Hindlimb muscle (tissue), 1 donor: ENCODE data around the gene COL9A2. TPM values are rescaled to one million over a fixed set of nuclear protein-coding genes. Genes with fewer than 3 reads are reported as not detected.

Source experiments
- DNase-seq: peaks from one replicate; pipeline ENCODE4 v3.0.0-alpha.2; 2013
- polyA plus RNA-seq: library from polyadenylated mRNA; unstranded; fragments of 120-200 nt; gene quantifications from one replicate; pipeline ENCODE4 v1.2.1, GENCODE V29; 2013; ENCODE audit not compliant: insufficient read length

Gene COL9A2
- polyA plus RNA-seq, 1 donor = 1.2 TPM

GRCh38 chr1:40301541-40302299 is 15.4 kb downstream of the COL9A2 start:
- DNase-seq = no peak

GRCh38 chr1:40301066-40301465 is 16.0 kb downstream of the COL9A2 start:
- no peak for DNase-seq

DNA sequence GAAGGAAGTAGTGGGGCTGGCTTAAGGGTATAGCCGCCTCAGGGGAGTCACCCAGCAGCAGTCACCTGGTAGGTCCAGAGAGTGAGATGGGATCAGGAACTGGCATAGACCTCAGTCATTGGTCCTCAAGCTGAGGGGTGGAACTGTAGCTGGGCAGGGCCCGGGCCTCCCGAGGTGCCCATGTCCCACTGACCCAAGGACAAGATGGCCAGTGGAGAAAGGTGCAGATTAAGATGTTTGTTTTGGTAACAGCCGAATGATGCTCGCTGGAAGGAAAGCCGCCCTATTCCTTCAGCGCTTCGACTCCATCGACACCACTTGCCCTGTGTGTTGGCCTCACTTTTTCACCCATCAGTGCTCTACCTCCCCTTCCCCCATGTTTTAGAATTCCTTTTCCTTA is 16.4 kb downstream of the COL9A2 start:
- DNase-seq = no peak

DNA sequence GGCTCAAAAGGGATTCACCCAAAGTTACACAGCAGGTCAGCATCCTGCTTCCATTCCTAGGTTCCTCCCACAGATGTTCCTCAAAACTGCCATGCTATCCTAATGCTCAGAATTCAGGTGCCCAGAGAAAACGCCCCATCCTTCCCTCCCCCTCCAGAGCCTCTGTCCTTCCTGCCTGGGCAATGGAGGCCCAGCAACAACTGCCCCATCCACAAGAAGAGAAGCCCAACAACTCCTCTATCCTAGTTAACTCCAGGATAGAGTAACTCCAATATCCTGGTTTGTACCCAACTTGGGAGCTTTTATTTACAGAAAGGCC is 16.9 kb downstream of the COL9A2 start:
- DNase-seq = no peak

GRCh38 chr1:40299366-40300248 is 17.5 kb downstream of the COL9A2 start:
- DNase-seq = no peak

GRCh38 chr1:40291293-40291692 is 25.8 kb downstream of the COL9A2 start:
- DNase-seq = no peak

- DNase-seq = no peak
Observed at GRCh38 chr1:40281853-40282252, 35.2 kb downstream of the COL9A2 start.

DNA sequence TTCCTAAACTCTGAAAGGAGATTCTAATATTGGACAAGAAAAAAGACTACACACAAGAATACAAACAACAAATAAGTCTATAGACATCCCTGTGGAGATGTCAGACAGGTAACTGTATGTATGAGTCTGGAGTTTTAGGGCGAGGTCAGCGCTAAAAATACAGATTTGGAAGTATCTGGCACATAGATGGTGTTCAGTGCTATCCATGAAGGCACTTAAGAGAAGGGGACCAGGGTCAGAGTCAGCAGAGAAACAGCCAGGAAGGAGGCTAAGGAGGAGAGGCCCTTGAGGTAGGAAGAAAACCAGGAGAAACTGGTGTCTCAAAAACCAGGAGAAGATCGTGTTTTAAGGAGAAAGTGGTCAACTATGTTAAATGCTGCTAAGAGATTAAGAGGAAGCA is 41.0 kb downstream of the COL9A2 start:
- no peak for DNase-seq

DNA sequence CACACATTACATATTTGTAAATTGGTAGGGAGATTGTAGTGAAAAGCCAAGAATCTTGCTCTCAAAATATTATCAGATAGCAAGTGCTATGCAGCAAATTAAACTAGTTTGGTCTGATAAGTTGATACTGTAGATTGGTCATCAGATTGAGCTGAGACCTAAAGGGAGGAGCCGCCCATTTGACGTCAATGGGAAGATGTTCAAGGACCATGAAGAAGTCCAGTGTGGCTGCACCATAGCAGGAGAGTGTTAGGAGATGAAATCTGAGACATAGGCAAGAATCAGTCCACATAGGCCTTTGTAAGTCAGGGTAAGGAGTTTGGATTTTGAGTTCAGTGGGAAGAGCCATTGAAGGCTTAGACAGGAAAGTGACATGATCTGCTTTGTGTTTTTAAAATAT is 42.8 kb downstream of the COL9A2 start:
- no peak for DNase-seq

- no peak for DNase-seq
Observed at GRCh38 chr1:40273547-40274166, 43.4 kb downstream of the COL9A2 start.

DNA sequence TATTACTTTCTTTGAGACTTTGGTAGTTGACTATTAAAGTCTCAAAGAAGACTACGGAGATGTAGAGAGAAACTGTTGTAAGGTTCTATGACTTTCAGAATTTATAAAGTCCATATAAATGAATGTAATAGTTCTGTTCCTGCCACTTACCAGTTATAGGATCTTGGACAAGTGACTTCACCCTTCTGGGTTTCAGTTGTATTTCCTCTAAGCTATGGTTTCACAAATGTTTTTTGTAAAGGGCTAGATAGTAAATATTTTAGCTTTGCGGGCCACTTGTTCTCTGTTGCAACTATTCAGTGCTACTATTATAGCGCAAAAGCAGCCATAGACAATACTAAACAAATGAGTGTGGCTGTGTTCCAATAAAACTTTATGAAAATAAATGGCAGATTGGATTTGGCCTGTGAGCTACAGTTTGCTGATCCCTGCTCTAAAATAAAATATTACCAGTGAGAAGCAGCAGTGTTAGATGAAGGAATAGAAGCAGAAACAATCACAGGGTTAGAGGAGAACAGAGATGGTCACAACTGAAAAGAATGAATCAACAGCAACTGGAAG is 44.4 kb downstream of the COL9A2 start:
- DNase-seq = no peak

DNA sequence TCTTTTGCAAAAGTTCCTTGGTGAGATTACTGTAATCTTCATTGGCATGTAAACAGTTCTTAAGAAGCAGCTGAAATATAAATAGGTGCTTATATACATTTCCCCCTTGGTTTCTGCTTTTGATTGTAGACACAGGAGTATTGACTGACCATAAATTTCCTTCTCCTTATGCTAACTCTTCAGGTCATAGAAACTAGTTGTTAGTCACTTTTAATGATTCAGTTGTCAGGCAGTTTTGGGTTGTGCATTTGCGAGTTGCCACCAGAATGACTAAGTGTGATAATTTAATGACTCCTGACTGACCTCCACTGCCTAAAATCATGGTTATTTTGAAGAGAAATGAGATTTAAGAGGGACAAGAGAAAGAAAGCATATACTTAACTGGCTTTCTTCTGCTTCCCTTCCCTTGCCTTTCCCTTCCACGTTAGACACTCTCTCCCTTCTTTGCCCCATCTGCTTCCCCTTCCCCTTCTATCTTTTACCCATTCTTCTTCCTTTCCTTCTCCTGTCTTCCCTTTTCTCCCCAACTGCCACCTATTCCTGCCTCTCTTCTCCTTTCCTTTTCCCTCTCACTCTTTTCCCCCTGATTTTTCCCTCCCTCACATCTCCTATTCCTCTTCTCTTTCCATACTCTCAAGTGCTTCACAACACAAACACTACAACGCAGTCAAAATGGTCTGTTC is 46.8 kb downstream of the COL9A2 start:
- DNase-seq = no peak

GRCh38 chr1:40268211-40268610 is 48.9 kb downstream of the COL9A2 start:
- DNase-seq = no peak

GRCh38 chr1:40267767-40268187 is 49.3 kb downstream of the COL9A2 start:
- no peak for DNase-seq

- no peak for DNase-seq
Observed at GRCh38 chr1:40266786-40267535, 50.1 kb downstream of the COL9A2 start.

GRCh38 chr1:40265919-40266318 is 51.2 kb downstream of the COL9A2 start:
- no peak for DNase-seq

- no peak for DNase-seq
Observed at GRCh38 chr1:40265298-40265697, 51.8 kb downstream of the COL9A2 start.

- DNase-seq = no peak
Observed at GRCh38 chr1:40264354-40264781, 52.7 kb downstream of the COL9A2 start.

GRCh38 chr1:40258445-40258769 is 58.7 kb downstream of the COL9A2 start:
- no peak for DNase-seq

DNA sequence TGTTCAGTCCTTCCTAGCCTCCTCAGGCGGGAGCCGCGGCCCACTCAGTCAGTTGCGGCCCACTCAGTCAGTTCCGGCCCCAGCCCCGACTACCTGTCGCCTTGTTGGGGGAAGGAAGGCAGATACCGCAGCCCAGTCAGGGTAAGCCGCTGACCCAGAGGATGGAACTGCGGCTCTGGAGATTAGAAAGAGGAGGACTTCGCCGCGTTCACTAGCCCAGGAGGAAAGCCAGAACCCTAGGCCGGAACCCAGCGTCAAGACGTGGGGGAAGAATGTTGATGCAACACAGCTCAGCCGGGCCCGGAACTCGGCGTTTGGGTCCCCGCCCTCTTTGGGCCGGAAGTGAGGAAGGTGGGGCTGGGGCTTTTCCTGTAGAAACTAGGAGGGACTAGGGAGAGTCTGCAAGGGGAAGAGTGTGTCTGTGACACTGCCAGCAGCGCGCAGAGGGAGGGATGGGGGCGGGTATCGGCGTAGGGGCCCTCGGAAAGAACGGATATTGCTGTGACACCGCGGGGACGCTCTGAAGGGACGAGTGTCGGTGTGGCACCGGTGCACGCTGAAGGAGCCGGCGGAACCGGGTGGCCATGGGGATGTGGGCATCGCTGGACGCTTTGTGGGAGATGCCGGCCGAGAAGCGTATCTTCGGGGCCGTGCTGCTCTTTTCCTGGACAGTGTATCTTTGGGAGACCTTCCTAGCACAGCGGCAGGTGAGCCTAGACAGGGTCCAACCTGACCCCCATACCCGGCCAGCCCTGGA is 59.2 kb downstream of the COL9A2 start, which contains the start of gene ZMPSTE24:
Gene ZMPSTE24, plus strand, starts transcription at position 549 of the 757 bp plus-strand sequence. Its CDS starts 36 bp downstream, at position 585.
- DNase-seq = peak; percentile 98

DNA sequence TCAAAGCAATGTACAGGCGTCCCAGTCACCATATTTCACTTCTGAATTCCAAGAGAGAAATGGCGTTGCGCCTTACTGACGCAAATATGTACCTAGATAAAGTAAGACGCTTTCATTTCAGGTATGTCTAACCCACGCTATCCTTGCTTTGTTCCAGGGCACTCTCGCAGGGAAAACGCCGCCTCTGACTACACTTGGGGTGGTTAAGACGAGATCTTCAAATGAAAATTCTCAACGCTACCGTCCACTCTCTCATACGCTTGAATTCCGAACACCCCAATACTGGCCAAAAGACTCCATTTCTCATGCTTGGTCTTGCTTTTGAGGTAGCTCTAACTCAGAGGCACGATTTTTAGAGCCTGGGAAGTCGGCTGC is 59.8 kb downstream of the COL9A2 start:
- DNase-seq = no peak
